ENCODE measurements around the gene NEURL1. TPM values are rescaled to one million over a fixed set of nuclear protein-coding genes. Genes with fewer than 3 reads are reported as not detected.

NEURL1 gene
- total and polyA plus RNA-seq, 2 donors (not counting 3 experiments of a cell fraction or from before 2014, with no cell fraction given): 0.06 to 0.22 TPM

GRCh38 chr10:103499881-103500280, 6.4 kb downstream of the NEURL1 start:
- Histone ChIP-seq H2AFZ (ENCODE audit: low read depth, low read length) (no peak overlapping the region), H3K9me3 (replicated peaks; ENCODE audit: control insufficient read depth, insufficient read depth, low read length) (no peaks in the 10 kb centered on the region), H3K4me3 (replicated peaks in 1 of 3; ENCODE audit: insufficient read depth in 1 of 3, low read depth in 1 of 3, low read length in 3 of 3) (no peak overlapping the region), H3K9ac (replicated peaks; ENCODE audit: extremely low read depth, insufficient read depth, low read length) (no peak overlapping the region), H3K9me1 (replicated peaks; ENCODE audit: control insufficient read depth, extremely low read depth, insufficient read depth, low read length) (no peaks in the 10 kb centered on the region), H3K4me1 (ENCODE audit: control insufficient read depth, extremely low read depth, insufficient read depth, low read length) (peaks cover 8% of the 10 kb centered on the region), H4K20me1 (replicated peaks; ENCODE audit: control insufficient read depth, extremely low read depth, insufficient read depth, low read length) (no peaks in the 10 kb centered on the region), H3K4me2 (ENCODE audit: insufficient read depth, low read length) (no peak overlapping the region), H3K27ac (ENCODE audit: insufficient read depth, low read depth, low read length) (no peak overlapping the region), H3K79me2 (ENCODE audit: control insufficient read depth, insufficient read depth, low read length) (no peaks in the 10 kb centered on the region), H3K27me3 (ENCODE audit: control insufficient read depth in 2 of 2, insufficient read depth in 2 of 2, low read length in 2 of 2) (peaks cover 37 to 39% of the 10 kb centered on the region in 2 experiments), H3K36me3 (ENCODE audit: control insufficient read depth in 2 of 2, extremely low read depth in 1 of 2, insufficient read depth in 2 of 2, low read length in 2 of 2) (no peaks in the 10 kb centered on the region)
- intact Hi-C loops (cut with micrococcal nuclease): loop anchor here (5.0 kb wide), 1 partner anchor 82 kb away; no protein-coding TSS in a partner anchor
- TF ChIP-seq FOS (IDR thresholded peaks at IDR 0.05; ENCODE audit: borderline replicate concordance, insufficient read depth, low read length): no peak
- TF ChIP-seq CTCF (IDR thresholded peaks at IDR 0.05; ENCODE audit: extremely low read depth in 1 of 2, insufficient read depth in 1 of 2, low read depth in 1 of 2, low read length in 2 of 2): no peak
- no peak for TF ChIP-seq POLR2AphosphoS5 (IDR thresholded peaks at IDR 0.05; ENCODE audit: insufficient read depth, low read depth, low read length)
- dilution Hi-C loops (cut with MboI; ENCODE audit: extremely low pct_ligation_motif_present, low sequenced_read_pairs): no loop called here
- POLR2A ChIA-PET: no interaction called here
- FAIRE-seq (no peak), DNase-seq (ENCODE audit: low read depth, low spot score) (no peak)
- CTCF ChIA-PET: no interaction called here
- no TSS peak for BruUV-seq (replicated peaks)

- ChIA-PET CTCF (interaction anchor here (1.3 kb wide), 1 partner anchor 10 kb away, joined by 3 read pairs; no protein-coding TSS in a partner anchor), POLR2A (no interaction called here)
- Histone ChIP-seq H2AFZ (ENCODE audit: low read depth, low read length) (no peak overlapping the region), H3K4me3 (replicated peaks in 1 of 3; ENCODE audit: insufficient read depth in 1 of 3, low read depth in 1 of 3, low read length in 3 of 3) (no peak overlapping the region), H3K36me3 (ENCODE audit: control insufficient read depth in 2 of 2, extremely low read depth in 1 of 2, insufficient read depth in 2 of 2, low read length in 2 of 2) (no peaks in the 10 kb centered on the region), H3K27ac (ENCODE audit: insufficient read depth, low read depth, low read length) (no peak overlapping the region), H3K9me3 (replicated peaks; ENCODE audit: control insufficient read depth, insufficient read depth, low read length) (no peaks in the 10 kb centered on the region), H3K4me2 (ENCODE audit: insufficient read depth, low read length) (no peak overlapping the region), H3K9ac (replicated peaks; ENCODE audit: extremely low read depth, insufficient read depth, low read length) (no peak overlapping the region), H3K9me1 (replicated peaks; ENCODE audit: control insufficient read depth, extremely low read depth, insufficient read depth, low read length) (no peaks in the 10 kb centered on the region), H4K20me1 (replicated peaks; ENCODE audit: control insufficient read depth, extremely low read depth, insufficient read depth, low read length) (no peaks in the 10 kb centered on the region), H3K27me3 (ENCODE audit: control insufficient read depth in 2 of 2, insufficient read depth in 2 of 2, low read length in 2 of 2) (peaks cover 31 to 33% of the 10 kb centered on the region in 2 experiments), H3K4me1 (ENCODE audit: control insufficient read depth, extremely low read depth, insufficient read depth, low read length) (peaks cover 10% of the 10 kb centered on the region), H3K79me2 (ENCODE audit: control insufficient read depth, insufficient read depth, low read length) (no peaks in the 10 kb centered on the region)
- DNase-seq (ENCODE audit: low read depth, low spot score) (no peak), FAIRE-seq (no peak)
- TF ChIP-seq JUN (IDR thresholded peaks at IDR 0.05; ENCODE audit: borderline replicate concordance, insufficient read depth, insufficient read length, low read depth): no peak
- TF ChIP-seq POLR2A (IDR thresholded peaks at IDR 0.05; ENCODE audit: low read depth, low read length): no peak
- TF ChIP-seq GATA2 (IDR thresholded peaks at IDR 0.05; ENCODE audit: insufficient read depth, insufficient read length, low read depth, low read length): no peak
- no peak for TF ChIP-seq FOS (IDR thresholded peaks at IDR 0.05; ENCODE audit: borderline replicate concordance, insufficient read depth, low read length)
- no peak for TF ChIP-seq MYC (IDR thresholded peaks at IDR 0.05; ENCODE audit: low read depth, low read length)
- TF ChIP-seq POLR2AphosphoS5 (IDR thresholded peaks at IDR 0.05; ENCODE audit: insufficient read depth, low read depth, low read length): no peak
- no peak for TF ChIP-seq CTCF (IDR thresholded peaks at IDR 0.05; ENCODE audit: extremely low read depth in 1 of 2, insufficient read depth in 1 of 2, low read depth in 1 of 2, low read length in 2 of 2)
- no peak for TF ChIP-seq MAX (IDR thresholded peaks at IDR 0.05; ENCODE audit: insufficient read depth, insufficient read length)
- TF ChIP-seq EZH2 (IDR thresholded peaks at IDR 0.05; ENCODE audit: borderline replicate concordance, low read depth, low read length, severe bottlenecking): no peak
- no TSS peak for BruUV-seq (replicated peaks)
- dilution Hi-C loops (cut with MboI; ENCODE audit: extremely low pct_ligation_motif_present, low sequenced_read_pairs): no loop called here
- intact Hi-C loops (cut with micrococcal nuclease): loop anchor here (5.0 kb wide), 1 partner anchor 82 kb away; no protein-coding TSS in a partner anchor
These were observed 7.0 kb downstream of the NEURL1 start for GRCh38 chr10:103500481-103500880.

Measured in endothelial cell of umbilical vein (primary cell).